Bronchial epithelial cell (primary cell): ENCODE results near the gene OPN1SW. TPM values are rescaled to one million over a fixed set of nuclear protein-coding genes. Genes with fewer than 3 reads are reported as not detected.

Experiments used
- DNase-seq: peaks from one replicate; pipeline ENCODE4 v3.0.0-alpha.2; 2010; ENCODE audit warnings: low read depth
- FAIRE-seq: peaks from 2 replicates; lab custom pipeline; 2011; peaks lifted over from hg19 to GRCh38; lab: Jason Lieb, UNC
- H3K27me3 ChIP-seq: 2 replicates; pipeline ENCODE4 v1.5.1; 2011; ENCODE audit warnings: low read length; ENCODE audit not compliant: control insufficient read depth, insufficient read depth
- H3K36me3 ChIP-seq: 2 replicates; pipeline ENCODE4 v1.5.1; 2011; ENCODE audit warnings: low read length; ENCODE audit not compliant: control insufficient read depth, insufficient read depth
- H3K4me3 ChIP-seq: 2 replicates; pipeline ENCODE4 v1.5.1; 2011; ENCODE audit warnings: mild to moderate bottlenecking, low read depth, low read length, control low read depth
- total RNA-seq: library from RNA; depleted of rRNA; stranded (reverse); fragments of >200 nt; gene quantifications from 2 replicates; pipeline ENCODE4 v1.2.1, GENCODE V29; 2014
- TF ChIP-seq, protein P1 (sequence below): IDR thresholded peaks from 2 replicates; pipeline ENCODE4 v1.5.1; 2011; ENCODE audit warnings: mild to moderate bottlenecking, moderate library complexity, low read length, control low read depth, inconsistent platforms; ENCODE audit not compliant: insufficient read depth, severe bottlenecking

The OPN1SW gene
- total RNA-seq, 1 donor from 2014 or later = not detected

DNA sequence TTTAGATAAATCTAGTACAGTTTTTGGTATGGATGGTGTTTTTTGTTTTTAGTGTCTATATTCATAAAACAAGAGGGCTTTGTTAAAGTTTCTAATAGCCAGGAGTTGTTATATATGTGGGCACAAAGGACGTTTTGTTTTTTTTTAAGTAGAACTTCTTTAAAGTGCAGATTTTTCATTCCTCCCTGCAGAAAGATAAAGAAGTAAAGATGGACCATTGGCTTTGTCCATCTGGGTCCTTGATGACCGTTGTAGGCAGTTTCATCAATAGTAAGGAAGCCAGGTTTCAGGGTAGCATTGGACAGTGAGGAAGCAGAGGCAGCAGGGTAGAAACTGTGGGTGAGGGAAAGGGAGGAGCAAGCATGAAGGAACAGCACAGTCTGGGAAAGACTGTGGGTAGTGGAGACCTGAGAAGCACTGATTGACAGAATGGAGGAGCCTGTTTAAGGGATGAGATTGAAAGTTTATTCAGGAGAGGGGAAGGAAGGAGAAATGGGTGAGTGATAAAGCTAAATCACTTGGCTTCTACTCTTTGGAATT, 31.2 kb downstream of the OPN1SW start:
- Histone ChIP-seq H3K27me3 (no peaks in the 10 kb centered on the region), H3K4me3 (no peak overlapping the region), H3K36me3 (peaks cover 5% of the 10 kb centered on the region)
- DNase-seq (no peak), FAIRE-seq (no peak)
- TF ChIP-seq, protein P1, sequence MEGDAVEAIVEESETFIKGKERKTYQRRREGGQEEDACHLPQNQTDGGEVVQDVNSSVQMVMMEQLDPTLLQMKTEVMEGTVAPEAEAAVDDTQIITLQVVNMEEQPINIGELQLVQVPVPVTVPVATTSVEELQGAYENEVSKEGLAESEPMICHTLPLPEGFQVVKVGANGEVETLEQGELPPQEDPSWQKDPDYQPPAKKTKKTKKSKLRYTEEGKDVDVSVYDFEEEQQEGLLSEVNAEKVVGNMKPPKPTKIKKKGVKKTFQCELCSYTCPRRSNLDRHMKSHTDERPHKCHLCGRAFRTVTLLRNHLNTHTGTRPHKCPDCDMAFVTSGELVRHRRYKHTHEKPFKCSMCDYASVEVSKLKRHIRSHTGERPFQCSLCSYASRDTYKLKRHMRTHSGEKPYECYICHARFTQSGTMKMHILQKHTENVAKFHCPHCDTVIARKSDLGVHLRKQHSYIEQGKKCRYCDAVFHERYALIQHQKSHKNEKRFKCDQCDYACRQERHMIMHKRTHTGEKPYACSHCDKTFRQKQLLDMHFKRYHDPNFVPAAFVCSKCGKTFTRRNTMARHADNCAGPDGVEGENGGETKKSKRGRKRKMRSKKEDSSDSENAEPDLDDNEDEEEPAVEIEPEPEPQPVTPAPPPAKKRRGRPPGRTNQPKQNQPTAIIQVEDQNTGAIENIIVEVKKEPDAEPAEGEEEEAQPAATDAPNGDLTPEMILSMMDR = no peak

DNA sequence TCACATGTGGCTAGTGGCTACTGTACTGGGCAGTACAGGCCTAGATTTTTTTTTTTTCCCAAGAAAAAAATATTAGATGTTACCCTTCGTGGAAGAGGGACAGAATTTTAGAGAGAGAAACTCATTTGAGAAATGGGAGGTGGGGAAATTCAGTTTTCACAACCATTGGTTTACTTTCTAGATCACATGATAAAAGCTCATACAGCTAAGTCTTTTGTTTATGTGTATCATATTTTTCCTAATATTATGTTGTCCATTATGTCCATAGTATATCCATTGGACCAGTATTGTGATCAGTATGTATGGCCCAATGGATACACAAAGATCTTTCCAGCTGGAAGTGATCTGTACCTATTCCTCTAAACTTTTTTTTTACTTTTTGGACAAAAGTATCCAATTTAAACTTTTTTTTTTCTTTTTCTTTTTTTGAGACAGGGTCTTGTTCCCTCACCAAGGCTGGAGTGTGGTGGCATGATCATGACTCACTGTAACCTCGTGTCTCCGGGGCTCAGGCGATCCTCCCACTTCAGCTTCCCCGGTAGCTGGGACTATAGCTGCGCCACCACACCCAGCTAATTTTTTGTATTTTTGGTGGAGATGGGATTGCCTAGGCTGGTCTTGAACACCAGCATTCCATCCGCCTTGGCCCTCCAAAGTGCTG, 32.4 kb downstream of the OPN1SW start:
- TF ChIP-seq, protein P1 = no peak
- Histone ChIP-seq H3K4me3 (no peak overlapping the region), H3K27me3 (no peaks in the 10 kb centered on the region), H3K36me3 (no peaks in the 10 kb centered on the region)
- FAIRE-seq = no peak
- no peak for DNase-seq

DNA sequence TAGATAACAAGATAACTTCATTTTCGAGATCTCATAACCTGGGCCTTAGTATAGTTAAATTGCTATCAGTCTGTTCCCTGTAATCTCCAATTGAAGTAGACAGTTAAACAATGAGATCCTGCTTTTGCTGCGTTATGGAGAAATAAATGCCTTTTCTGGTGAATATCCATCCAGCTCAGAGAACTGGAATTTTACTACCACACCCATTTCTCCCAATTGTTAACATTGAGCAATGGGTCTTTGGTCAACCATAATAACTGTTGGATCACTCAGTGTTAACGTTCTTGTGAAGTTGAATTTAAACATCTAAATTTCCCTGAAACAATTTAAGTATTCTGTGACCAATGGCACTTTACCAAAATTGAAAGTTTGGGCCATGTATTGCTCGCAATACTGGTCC, 33.4 kb downstream of the OPN1SW start:
- DNase-seq (peak; percentile 72), FAIRE-seq (no peak)
- TF ChIP-seq, protein P1 = no peak
- Histone ChIP-seq H3K36me3 (no peaks in the 10 kb centered on the region), H3K27me3 (no peaks in the 10 kb centered on the region), H3K4me3 (no peak overlapping the region)

DNA sequence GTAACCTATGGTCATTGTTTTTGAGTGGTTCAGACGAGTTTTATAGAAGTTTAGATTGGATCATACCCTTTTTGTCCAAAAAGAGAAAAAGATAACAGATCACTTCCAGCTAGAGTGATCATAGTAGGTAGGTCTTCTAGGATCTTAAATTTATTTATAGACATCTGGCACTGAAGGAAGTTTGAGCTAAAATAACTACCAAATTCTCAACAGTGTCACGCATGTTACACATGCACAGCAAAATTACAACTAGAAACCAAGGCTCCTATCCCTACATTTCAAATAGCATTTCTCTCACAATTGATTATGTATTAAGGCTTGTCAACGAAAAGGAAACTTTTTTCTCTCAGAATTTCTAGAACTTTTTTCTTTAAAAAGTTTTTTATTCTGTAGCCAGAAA, 34.1 kb downstream of the OPN1SW start:
- no peak overlapping the region for H3K4me3 ChIP-seq
- TF ChIP-seq, protein P1 = no peak

DNA sequence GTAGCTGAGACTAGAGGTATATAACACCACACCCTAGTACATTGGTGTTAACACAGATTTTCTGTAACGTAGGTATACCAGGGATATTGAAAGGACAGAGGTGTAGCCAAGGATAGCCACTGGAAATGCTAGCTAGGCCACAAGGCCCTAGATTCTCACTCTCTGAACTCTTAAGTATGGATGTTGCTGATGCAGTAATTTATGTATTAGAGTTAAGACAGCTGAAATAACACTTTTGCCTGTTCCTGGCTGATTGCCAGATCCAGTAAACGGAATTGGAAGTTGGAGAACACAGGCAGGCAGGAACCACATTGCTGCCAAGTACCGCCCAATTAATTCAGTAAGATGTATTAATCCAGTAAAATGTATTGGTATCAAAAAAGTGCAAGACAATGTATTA, 34.6 kb downstream of the OPN1SW start:
- no peak for DNase-seq
- FAIRE-seq = no peak
- Histone ChIP-seq H3K4me3 (no peak overlapping the region), H3K27me3 (no peaks in the 10 kb centered on the region), H3K36me3 (no peaks in the 10 kb centered on the region)
- TF ChIP-seq, protein P1 = no peak

More for the DNA sequence above, 34.1 kb downstream of the OPN1SW start:
- no peak for FAIRE-seq
- no peaks in the 10 kb centered on the region for H3K36me3 ChIP-seq
- no peak for DNase-seq
- H3K27me3 ChIP-seq = no peaks in the 10 kb centered on the region
